ENCODE results near the gene CLSTN2.

The CLSTN2 gene

GRCh38 chr3:140522653-140523380 lies 587.8 kb downstream of the CLSTN2 start:
- Histone ChIP-seq H3K36me3 (no peaks in the 10 kb centered on the region), H3K27ac (no peak overlapping the region), H3K4me3 (ENCODE audit: low read depth, low read length) (no peak overlapping the region), H3K27me3 (ENCODE audit: insufficient read depth, low read depth, severe bottlenecking) (no peaks in the 10 kb centered on the region), H3K9me3 (ENCODE audit: severe bottlenecking) (no peaks in the 10 kb centered on the region)
- DNase-seq: no peak
- no peak for TF ChIP-seq CTCF (IDR thresholded peaks at IDR 0.05; ENCODE audit: low read depth, low read length)

- no peak for DNase-seq
- Histone ChIP-seq H3K36me3 (no peaks in the 10 kb centered on the region), H3K27me3 (ENCODE audit: insufficient read depth, low read depth, severe bottlenecking) (no peaks in the 10 kb centered on the region), H3K27ac (no peak overlapping the region), H3K9me3 (ENCODE audit: severe bottlenecking) (no peaks in the 10 kb centered on the region), H3K4me3 (ENCODE audit: low read depth, low read length) (no peak overlapping the region)
- no peak for TF ChIP-seq CTCF (IDR thresholded peaks at IDR 0.05; ENCODE audit: low read depth, low read length)
Observed at GRCh38 chr3:140523600-140523999, 588.6 kb downstream of the CLSTN2 start.

- no peak overlapping the region for H3K27ac ChIP-seq
- no peak overlapping the region for H3K4me3 ChIP-seq (ENCODE audit: low read depth, low read length)
Observed at GRCh38 chr3:140527156-140527555, 592.2 kb downstream of the CLSTN2 start.

GRCh38 chr3:140529096-140529495 lies 594.1 kb downstream of the CLSTN2 start:
- no peak for TF ChIP-seq CTCF (IDR thresholded peaks at IDR 0.05; ENCODE audit: low read depth, low read length)
- Histone ChIP-seq H3K36me3 (no peaks in the 10 kb centered on the region), H3K9me3 (ENCODE audit: severe bottlenecking) (no peaks in the 10 kb centered on the region), H3K27me3 (ENCODE audit: insufficient read depth, low read depth, severe bottlenecking) (no peaks in the 10 kb centered on the region), H3K4me3 (ENCODE audit: low read depth, low read length) (no peak overlapping the region), H3K27ac (no peak overlapping the region)
- DNase-seq: no peak

More at GRCh38 chr3:140527156-140527555, 592.2 kb downstream of the CLSTN2 start:
- Histone ChIP-seq H3K36me3 (no peaks in the 10 kb centered on the region), H3K27me3 (ENCODE audit: insufficient read depth, low read depth, severe bottlenecking) (no peaks in the 10 kb centered on the region), H3K9me3 (ENCODE audit: severe bottlenecking) (no peaks in the 10 kb centered on the region)
- no peak for TF ChIP-seq CTCF (IDR thresholded peaks at IDR 0.05; ENCODE audit: low read depth, low read length)
- no peak for DNase-seq

GRCh38 chr3:140529558-140529957 lies 594.6 kb downstream of the CLSTN2 start:
- TF ChIP-seq CTCF (IDR thresholded peaks at IDR 0.05; ENCODE audit: low read depth, low read length): no peak
- no peaks in the 10 kb centered on the region for H3K36me3 ChIP-seq
- DNase-seq: no peak
- H3K27ac ChIP-seq: no peak overlapping the region
- H3K4me3 ChIP-seq (ENCODE audit: low read depth, low read length): no peak overlapping the region
- H3K9me3 ChIP-seq (ENCODE audit: severe bottlenecking): no peaks in the 10 kb centered on the region
- no peaks in the 10 kb centered on the region for H3K27me3 ChIP-seq (ENCODE audit: insufficient read depth, low read depth, severe bottlenecking)

- TF ChIP-seq CTCF (IDR thresholded peaks at IDR 0.05; ENCODE audit: low read depth, low read length): no peak
Observed at GRCh38 chr3:140530131-140530530, 595.1 kb downstream of the CLSTN2 start.

More at GRCh38 chr3:140530131-140530530, 595.1 kb downstream of the CLSTN2 start:
- no peaks in the 10 kb centered on the region for H3K27me3 ChIP-seq (ENCODE audit: insufficient read depth, low read depth, severe bottlenecking)
- no peak overlapping the region for H3K27ac ChIP-seq
- no peaks in the 10 kb centered on the region for H3K9me3 ChIP-seq (ENCODE audit: severe bottlenecking)
- H3K4me3 ChIP-seq (ENCODE audit: low read depth, low read length): no peak overlapping the region
- H3K36me3 ChIP-seq: no peaks in the 10 kb centered on the region
- DNase-seq: no peak

All from WERI-Rb-1 (cell line).